NOMO-1 treated with dmso at 0.1 percent for 144 hours (cell line): Measurements from ENCODE around the gene TLCD1.
"Not testable (repeated sequence)": the region's sequence is repeated elsewhere in the genome, so short reads cannot be mapped to it uniquely, and the experiment has no call there.

Experiments
- DNase-seq: peaks from one replicate; lab custom pipeline; 2025; ENCODE audit not compliant: unreplicated experiment; lab: John Stamatoyannopoulos, UW

The TLCD1 gene

GRCh38 chr17:28747051-28747691, 21.1 kb upstream of the TLCD1 start:
- no peak for DNase-seq

- no peak for DNase-seq
These were observed 20.6 kb upstream of the TLCD1 start for GRCh38 chr17:28746611-28747050.

- no peak for DNase-seq
These were observed 19.9 kb upstream of the TLCD1 start for GRCh38 chr17:28745786-28746411.

DNA sequence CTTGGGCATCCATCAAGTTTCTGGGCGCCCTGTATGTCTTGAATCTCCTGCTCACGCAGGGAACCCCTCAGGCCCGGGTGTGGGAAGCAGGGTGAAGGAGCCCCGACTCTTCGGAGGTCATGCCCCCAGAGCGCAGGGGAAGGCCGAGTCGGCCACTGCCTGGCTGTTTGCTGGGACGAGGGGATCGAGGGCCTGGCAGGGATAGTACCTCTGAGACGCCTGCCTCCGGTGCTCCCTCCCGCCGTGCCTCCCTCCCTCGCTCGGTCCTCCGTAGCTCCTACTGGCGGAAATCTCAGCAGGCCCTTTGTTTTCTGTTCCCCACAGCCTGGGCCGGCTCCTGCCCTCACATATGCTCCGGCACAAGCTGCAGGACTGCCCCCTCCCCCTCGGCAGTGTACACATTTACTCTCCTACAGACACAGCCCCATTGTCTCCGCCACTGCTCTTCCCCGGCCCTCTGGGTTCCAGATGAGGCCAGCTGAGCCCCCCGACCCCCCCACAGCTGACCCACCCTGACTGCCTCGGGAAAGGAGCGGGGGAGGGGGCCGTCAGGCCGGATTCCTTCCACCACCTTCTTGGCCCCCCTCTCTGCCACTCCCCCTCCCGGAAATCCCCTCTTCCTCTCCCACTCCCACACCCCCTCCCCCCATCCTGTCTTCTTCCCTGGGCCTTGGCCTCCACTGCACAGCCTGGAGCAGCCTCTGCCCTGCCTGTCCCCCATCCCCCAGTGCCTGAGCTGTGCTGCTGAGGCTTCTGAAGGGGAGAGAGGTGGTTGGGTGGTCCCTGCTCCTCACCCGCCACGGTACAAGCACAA, 19.1 kb upstream of the TLCD1 start:
- no peak for DNase-seq

DNA sequence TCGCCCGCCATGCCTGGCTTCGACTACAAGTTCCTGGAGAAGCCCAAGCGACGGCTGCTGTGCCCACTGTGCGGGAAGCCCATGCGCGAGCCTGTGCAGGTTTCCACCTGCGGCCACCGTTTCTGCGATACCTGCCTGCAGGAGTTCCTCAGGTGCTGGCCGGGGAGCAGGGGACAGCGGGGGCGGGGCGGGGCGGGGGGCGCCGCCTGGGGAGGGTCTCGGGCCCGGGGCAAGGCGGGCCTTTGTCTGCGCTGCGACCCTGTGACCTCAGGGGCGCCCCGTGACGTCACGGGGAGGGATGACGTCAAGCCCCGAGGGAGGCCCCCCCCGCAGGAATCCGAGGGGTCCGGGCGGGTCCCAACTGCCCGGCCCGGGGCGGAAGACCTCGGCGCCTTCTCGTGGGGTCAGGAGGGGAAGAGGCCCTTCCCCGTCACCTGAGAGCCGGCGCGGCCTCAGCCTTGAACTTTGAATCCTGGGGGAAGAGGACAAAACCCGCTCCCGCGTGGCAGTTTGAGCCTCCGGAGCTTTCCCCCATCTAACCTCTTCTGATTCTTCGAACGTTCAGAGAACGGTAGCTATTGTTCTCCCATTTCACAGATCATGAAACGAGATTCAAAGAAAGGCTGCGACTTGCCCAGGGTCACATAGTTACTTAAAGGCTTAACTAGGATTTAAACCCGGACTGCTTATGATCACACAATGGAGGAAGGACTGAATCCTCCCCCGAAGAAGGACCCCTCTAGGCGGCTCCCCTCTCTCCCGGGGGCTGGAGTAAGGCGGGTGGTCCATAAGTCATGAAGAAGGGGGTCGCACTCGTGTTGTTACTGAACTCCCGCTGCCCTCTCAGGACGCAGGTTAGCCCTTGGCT, 18.3 kb upstream of the TLCD1 start:
- no peak for DNase-seq

- peak; percentile 48 for DNase-seq
These were observed 17.4 kb upstream of the TLCD1 start, which contains the start of gene TRAF4 for GRCh38 chr17:28743243-28744103. TSS of gene TRAF4 (plus strand) at chr17:28744011. CDS start at chr17:28744113, 102 bp downstream.

GRCh38 chr17:28741358-28742349, 15.6 kb upstream of the TLCD1 start:
- DNase-seq = peak; percentile 73

- no peak for DNase-seq
These were observed 14.6 kb upstream of the TLCD1 start for GRCh38 chr17:28740406-28741357.

DNA sequence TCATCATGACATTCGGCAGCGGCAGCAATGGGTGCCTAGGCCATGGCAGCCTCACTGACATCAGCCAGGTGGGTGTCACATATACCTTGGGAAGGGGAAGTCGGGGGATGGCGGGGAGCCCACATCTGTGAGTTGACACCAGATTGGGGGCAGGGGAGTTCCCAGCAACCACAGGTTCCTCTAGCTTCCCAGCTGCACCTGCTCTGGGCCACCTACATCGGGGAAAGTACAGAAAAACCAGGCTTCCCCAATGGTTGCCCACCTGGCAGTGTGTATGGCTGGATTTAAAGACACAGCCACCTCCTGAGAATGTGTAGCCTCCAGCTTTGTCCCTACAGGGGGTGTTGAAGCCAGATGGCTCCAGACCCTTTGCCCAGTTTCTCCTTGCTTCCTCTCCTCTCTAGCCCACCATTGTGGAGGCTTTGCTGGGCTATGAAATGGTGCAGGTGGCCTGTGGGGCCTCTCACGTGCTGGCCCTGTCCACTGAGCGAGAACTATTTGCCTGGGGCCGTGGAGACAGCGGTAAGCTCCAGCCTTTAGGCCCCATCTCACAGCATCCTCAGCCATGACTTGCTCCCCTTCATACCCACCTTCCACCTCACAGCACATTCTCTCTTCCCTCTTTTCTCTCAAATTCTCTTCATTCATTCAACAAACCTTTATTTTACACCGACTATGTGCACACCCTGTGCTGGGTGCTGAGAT, 12.8 kb upstream of the TLCD1 start:
- no peak for DNase-seq

DNA sequence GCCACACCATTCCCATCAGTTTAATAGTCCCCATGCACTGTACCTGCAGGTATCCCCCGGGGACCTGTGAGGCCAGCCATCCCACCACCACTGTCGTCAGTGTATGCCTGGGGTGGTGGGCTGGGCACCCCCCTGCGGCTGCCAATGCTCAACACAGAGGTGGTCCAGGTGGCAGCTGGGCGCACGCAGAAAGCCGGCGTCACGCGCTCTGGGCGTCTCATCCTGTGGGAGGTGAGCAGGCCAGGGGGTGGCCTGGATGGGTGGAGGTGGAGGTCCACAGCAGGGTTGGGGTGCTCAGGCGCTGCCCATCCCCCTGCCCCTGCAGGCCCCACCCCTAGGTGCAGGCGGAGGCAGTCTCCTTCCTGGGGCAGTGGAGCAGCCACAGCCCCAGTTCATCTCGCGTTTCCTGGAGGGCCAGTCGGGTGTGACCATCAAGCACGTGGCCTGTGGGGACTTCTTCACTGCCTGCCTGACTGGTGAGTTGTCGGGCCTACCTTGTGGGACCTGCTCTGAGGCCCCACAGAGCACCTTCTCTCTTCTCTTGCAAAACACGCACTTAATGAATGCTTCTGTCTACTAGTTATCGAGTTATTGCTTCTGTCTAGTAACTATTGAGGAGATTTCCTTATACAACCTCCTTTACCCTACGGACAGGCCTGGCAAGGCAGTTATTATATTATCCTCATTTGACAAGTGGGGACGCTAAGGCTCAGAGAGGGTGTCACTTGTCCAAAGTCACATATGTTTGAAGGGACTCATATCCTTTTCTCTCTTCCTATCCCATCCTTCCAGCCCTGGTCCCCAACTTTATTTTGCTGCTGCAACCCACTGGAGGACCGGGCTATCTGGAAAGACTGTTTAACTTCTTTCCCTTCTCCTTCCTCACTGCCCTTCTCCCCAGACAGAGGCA, 12.0 kb upstream of the TLCD1 start:
- no peak for DNase-seq

DNA sequence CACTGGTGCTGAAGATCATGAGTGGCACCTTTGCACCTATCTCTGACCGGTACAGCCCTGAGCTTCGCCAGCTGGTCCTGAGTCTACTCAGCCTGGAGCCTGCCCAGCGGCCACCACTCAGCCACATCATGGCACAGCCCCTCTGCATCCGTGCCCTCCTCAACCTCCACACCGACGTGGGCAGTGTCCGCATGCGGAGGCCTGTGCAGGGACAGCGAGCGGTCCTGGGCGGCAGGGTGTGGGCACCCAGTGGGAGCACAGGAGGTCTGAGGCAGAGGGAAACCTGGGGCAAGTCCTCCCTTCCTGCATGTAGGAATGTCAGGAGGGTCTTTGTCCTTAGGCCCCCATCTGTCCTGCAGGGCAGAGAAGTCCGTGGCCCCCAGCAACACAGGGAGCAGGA, 11.3 kb upstream of the TLCD1 start:
- no peak for DNase-seq

- not testable (repeated sequence) for DNase-seq
These were observed 10.1 kb upstream of the TLCD1 start for GRCh38 chr17:28735913-28736769.

DNA sequence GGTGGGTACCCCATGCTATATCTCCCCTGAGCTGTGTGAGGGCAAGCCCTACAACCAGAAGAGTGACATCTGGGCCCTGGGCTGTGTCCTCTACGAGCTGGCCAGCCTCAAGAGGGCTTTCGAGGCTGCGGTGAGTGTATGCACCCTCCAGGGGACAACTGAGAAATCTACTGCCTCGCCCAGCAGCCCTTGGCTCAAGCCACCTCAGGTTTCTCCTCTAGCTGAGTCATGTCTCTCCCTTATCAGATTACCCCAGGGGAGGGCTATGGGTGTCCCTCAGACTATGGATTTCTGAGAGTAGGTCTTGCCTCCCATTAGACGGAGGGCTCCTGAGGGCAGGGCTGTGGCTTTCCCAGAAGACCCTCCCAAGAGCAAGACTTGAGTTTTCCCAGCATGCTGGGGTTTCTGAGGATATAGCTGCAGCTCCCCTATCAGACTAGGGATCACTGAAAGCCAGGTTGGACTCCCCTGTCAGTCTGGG, 9.2 kb upstream of the TLCD1 start:
- no peak for DNase-seq

DNA sequence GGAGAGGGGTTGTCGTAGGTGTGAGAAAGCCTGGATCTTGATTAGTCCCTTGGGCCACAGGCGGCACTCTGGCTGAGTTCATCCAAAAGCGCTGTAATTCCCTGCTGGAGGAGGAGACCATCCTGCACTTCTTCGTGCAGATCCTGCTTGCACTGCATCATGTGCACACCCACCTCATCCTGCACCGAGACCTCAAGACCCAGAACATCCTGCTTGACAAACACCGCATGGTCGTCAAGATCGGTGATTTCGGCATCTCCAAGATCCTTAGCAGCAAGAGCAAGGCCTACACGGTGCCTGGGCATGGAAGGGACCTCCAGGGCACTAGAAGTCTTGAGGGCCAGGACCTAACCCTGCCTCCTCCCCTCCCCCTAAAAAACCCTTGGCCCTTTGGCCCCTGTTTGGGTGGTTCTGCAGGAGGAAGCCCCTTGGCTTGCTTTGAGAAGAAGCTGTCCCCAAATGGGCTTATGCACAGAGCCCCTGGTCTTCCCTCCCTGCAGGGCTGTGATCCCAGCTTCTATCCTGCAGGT, 8.7 kb upstream of the TLCD1 start:
- DNase-seq = no peak

DNA sequence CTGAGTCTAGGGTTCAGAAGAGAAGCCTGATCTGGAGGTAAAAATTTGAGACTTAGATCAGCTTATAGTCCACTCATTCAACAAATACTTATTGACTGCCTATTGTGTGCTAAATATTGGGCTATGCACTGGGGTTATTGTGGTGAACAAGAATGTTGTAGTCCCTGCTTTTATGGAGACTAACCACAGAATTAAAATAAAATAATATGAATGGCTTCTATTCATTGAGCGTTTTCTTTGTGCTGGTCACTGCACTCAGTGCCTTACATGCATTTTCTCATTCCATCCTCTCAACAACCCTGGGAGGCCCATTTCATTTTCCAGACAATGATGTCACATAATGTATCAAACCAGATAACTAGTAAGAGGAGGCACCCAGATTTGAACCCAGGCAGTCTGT, 7.3 kb upstream of the TLCD1 start:
- no peak for DNase-seq
